Measurements from ENCODE around the gene CR2. TPM values are rescaled to one million over a fixed set of nuclear protein-coding genes. Genes with fewer than 3 reads are reported as not detected.

The CR2 gene
- polyA plus RNA-seq, 1 experiment: not detected

DNA sequence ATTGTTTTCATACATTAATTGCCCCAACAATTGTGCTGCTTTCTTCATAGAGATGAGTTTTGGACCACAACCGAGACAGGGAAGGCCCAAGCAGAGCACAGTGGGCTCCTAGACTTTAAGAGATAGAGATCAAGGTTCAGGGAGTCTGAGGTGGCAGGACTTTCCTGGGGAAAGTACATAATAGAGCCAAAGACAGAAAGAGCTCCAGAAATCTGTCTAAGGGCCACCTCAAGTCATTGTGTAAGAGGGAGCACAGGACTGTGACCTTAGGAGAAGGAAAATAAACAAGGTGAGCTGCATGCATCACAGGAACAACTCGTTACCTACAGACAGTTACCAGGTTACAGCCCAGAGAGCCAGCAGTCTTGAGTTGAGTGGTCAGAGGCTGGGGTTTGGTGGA, 41.3 kb upstream of the CR2 start:
- H3K27ac ChIP-seq (ENCODE audit: low read depth, low read length): no peak overlapping the region
- no peak overlapping the region for H3K4me3 ChIP-seq (ENCODE audit: low read depth, low read length)
- no peaks in the 10 kb centered on the region for H3K9me3 ChIP-seq (ENCODE audit: control insufficient read depth, insufficient read depth, low read length)
- TF ChIP-seq, protein P1, sequence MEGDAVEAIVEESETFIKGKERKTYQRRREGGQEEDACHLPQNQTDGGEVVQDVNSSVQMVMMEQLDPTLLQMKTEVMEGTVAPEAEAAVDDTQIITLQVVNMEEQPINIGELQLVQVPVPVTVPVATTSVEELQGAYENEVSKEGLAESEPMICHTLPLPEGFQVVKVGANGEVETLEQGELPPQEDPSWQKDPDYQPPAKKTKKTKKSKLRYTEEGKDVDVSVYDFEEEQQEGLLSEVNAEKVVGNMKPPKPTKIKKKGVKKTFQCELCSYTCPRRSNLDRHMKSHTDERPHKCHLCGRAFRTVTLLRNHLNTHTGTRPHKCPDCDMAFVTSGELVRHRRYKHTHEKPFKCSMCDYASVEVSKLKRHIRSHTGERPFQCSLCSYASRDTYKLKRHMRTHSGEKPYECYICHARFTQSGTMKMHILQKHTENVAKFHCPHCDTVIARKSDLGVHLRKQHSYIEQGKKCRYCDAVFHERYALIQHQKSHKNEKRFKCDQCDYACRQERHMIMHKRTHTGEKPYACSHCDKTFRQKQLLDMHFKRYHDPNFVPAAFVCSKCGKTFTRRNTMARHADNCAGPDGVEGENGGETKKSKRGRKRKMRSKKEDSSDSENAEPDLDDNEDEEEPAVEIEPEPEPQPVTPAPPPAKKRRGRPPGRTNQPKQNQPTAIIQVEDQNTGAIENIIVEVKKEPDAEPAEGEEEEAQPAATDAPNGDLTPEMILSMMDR (IDR thresholded peaks at IDR 0.05; ENCODE audit: low read depth, low read length): no peak
- CTCF ChIA-PET: interaction anchor here (1.3 kb wide), 1 partner anchor 329 kb away, joined by 3 read pairs; no protein-coding TSS in a partner anchor
- POLR2A ChIA-PET: no interaction called here
- H3K27me3 ChIP-seq (ENCODE audit: control insufficient read depth, insufficient read depth, low read length): peaks cover 10% of the 10 kb centered on the region
- no peak for DNase-seq (ENCODE audit: low read depth, low spot score)

DNA sequence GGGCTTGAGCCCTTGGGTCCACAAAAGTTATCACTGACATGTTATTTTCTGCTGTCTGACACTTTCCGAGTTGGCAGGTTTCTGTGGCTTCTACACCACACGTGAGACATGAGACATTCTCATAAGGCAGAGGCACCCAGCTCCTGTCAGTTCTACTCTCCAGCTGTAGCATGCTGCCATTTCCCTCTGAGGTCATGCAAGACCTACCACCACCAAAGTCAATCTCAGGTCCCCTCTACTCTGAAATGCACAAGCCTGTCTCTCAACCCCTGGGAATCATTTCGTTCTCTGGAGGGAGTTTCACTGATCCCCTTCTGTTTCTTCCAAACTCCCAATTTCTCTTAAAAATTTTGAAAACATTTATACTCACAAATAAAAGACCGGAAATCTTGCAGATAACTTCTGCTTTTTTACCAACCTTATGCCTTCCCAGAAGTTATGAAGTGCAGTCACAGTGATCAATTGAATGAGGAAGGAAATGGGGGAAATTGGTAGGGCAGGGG, 39.5 kb upstream of the CR2 start:
- Histone ChIP-seq H3K9me3 (ENCODE audit: control insufficient read depth, insufficient read depth, low read length) (no peaks in the 10 kb centered on the region), H3K27me3 (ENCODE audit: control insufficient read depth, insufficient read depth, low read length) (peaks cover 6% of the 10 kb centered on the region), H3K4me3 (ENCODE audit: low read depth, low read length) (no peak overlapping the region), H3K27ac (ENCODE audit: low read depth, low read length) (no peak overlapping the region)
- CTCF ChIA-PET: no interaction called here
- TF ChIP-seq, protein P1 (IDR thresholded peaks at IDR 0.05; ENCODE audit: low read depth, low read length): no peak
- POLR2A ChIA-PET: no interaction called here
- no peak for DNase-seq (ENCODE audit: low read depth, low spot score)

DNA sequence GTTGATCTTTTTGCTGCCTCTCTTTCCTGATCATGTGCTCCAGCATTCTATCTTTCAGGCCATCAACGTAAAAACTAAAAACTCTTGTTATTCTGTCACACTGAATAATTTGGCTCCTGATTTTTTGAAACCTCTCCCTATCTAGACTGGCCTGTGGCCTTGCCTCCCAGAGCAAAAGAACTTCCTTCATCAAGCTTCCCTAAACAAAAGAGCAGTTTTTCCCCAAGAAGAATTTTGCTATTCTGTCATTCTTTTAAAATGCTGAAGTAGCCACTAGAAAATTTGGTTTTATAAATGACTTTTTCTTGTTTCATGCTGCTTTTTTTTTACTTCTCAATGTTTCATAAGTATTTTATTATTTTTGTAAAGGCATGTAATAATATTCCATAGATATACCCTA, 37.1 kb upstream of the CR2 start:
- CTCF ChIA-PET: interaction anchor here (1.4 kb wide), 1 partner anchor 12 kb away, joined by 7 read pairs; no protein-coding TSS in a partner anchor
- H3K27ac ChIP-seq (ENCODE audit: low read depth, low read length): no peak overlapping the region
- H3K4me3 ChIP-seq (ENCODE audit: low read depth, low read length): no peak overlapping the region
- POLR2A ChIA-PET: no interaction called here
- TF ChIP-seq, protein P1 (IDR thresholded peaks at IDR 0.05; ENCODE audit: low read depth, low read length): no peak
- no peak for DNase-seq (ENCODE audit: low read depth, low spot score)
- peaks cover 3% of the 10 kb centered on the region for H3K27me3 ChIP-seq (ENCODE audit: control insufficient read depth, insufficient read depth, low read length)
- H3K9me3 ChIP-seq (ENCODE audit: control insufficient read depth, insufficient read depth, low read length): no peaks in the 10 kb centered on the region

DNA sequence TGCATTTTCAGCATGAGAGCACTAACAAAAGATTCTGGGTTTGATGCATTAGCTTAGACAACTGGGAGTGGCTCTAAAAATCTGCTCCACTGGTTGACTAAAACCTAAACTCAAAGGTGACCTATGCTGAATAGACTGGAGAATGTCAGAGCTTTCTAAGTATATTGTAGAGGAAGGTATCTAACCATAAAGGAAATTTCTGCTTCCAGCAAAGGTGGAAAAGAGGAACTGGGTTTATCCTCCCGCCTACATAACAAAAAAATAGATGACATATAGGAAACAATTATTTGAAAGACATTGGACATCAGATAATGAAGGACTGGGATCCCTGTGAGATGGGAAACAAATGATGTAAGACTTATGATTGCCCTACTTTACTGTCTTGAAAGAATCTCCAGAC, 35.8 kb upstream of the CR2 start:
- TF ChIP-seq, protein P1 (IDR thresholded peaks at IDR 0.05; ENCODE audit: low read depth, low read length): no peak
- ChIA-PET POLR2A (no interaction called here), CTCF (interaction anchor here (1.4 kb wide), 1 partner anchor 13 kb away, joined by 7 read pairs; no protein-coding TSS in a partner anchor)
- H3K27ac ChIP-seq (ENCODE audit: low read depth, low read length): no peak overlapping the region
- no peaks in the 10 kb centered on the region for H3K9me3 ChIP-seq (ENCODE audit: control insufficient read depth, insufficient read depth, low read length)
- DNase-seq (ENCODE audit: low read depth, low spot score): no peak
- peaks cover 3% of the 10 kb centered on the region for H3K27me3 ChIP-seq (ENCODE audit: control insufficient read depth, insufficient read depth, low read length)
- H3K4me3 ChIP-seq (ENCODE audit: low read depth, low read length): no peak overlapping the region

DNA sequence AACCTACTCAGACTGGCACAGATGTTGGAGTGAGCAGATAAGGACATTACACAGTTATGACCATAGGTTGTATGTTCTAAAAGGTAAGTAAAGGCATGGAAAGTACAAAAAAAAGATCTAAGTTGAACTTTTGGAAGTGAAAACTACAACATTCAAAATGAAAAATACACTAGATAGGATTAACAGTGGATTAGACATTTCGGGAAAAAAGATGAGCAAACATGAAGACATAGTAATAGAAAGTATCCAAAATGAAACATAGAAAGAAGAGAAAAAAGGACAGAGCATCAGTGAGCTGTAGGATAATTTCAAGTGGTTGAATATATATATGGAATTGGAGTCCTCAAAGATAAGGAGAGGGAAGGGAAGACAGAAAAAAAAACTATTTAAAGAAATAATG, 34.0 kb upstream of the CR2 start:
- TF ChIP-seq, protein P1 (IDR thresholded peaks at IDR 0.05; ENCODE audit: low read depth, low read length): no peak
- CTCF ChIA-PET: no interaction called here
- peaks cover 3% of the 10 kb centered on the region for H3K27me3 ChIP-seq (ENCODE audit: control insufficient read depth, insufficient read depth, low read length)

More for the DNA sequence above, 34.0 kb upstream of the CR2 start:
- DNase-seq (ENCODE audit: low read depth, low spot score): no peak
- no peaks in the 10 kb centered on the region; the same call in 1 of the 2 replicates for H3K9me3 ChIP-seq (ENCODE audit: control insufficient read depth, insufficient read depth, low read length)
- POLR2A ChIA-PET: no interaction called here
- no peak overlapping the region for H3K4me3 ChIP-seq (ENCODE audit: low read depth, low read length)
- H3K27ac ChIP-seq (ENCODE audit: low read depth, low read length): no peak overlapping the region

All from AG04450 (cell line).